GM15510 (cell line): Measurements from ENCODE around the gene ALK.

Experiments used
- POLR2A ChIP-seq: IDR thresholded peaks from 3 replicates; pipeline ENCODE4 v1.6.1; 2011; ENCODE audit warnings: borderline replicate concordance; ENCODE audit not compliant: insufficient read length; ENCODE audit errors: extremely low read depth

The ALK gene

GRCh38 chr2:29714333-29714732 is 207.1 kb downstream of the ALK start:
- TF ChIP-seq POLR2A = no peak

GRCh38 chr2:29706171-29706720 is 215.1 kb downstream of the ALK start:
- no peak for TF ChIP-seq POLR2A

- no peak for TF ChIP-seq POLR2A
Measured at GRCh38 chr2:29705616-29706015, 215.8 kb downstream of the ALK start.

- TF ChIP-seq POLR2A = no peak
Measured at GRCh38 chr2:29703336-29703735, 218.1 kb downstream of the ALK start.

- TF ChIP-seq POLR2A = no peak
Measured at GRCh38 chr2:29702276-29702675, 219.1 kb downstream of the ALK start.

- TF ChIP-seq POLR2A = no peak
Measured at GRCh38 chr2:29700560-29700959, 220.8 kb downstream of the ALK start.

- no peak for TF ChIP-seq POLR2A
Measured at GRCh38 chr2:29699045-29699444, 222.3 kb downstream of the ALK start.

- TF ChIP-seq POLR2A = no peak
Measured at GRCh38 chr2:29698216-29698615, 223.2 kb downstream of the ALK start.

- no peak for TF ChIP-seq POLR2A
Measured at GRCh38 chr2:29697715-29698114, 223.7 kb downstream of the ALK start.

- no peak for TF ChIP-seq POLR2A
Measured at GRCh38 chr2:29697181-29697580, 224.2 kb downstream of the ALK start.

GRCh38 chr2:29694741-29695140 is 226.6 kb downstream of the ALK start:
- TF ChIP-seq POLR2A = no peak

- TF ChIP-seq POLR2A = no peak
Measured at GRCh38 chr2:29691391-29691950, 229.9 kb downstream of the ALK start.

GRCh38 chr2:29689666-29690065 is 231.7 kb downstream of the ALK start:
- TF ChIP-seq POLR2A = no peak

- TF ChIP-seq POLR2A = no peak
Measured at GRCh38 chr2:29688429-29688828, 233.0 kb downstream of the ALK start.

GRCh38 chr2:29687121-29687520 is 234.3 kb downstream of the ALK start:
- TF ChIP-seq POLR2A = no peak

GRCh38 chr2:29676886-29677453 is 244.4 kb downstream of the ALK start:
- TF ChIP-seq POLR2A = no peak
